Measurements from ENCODE around the gene RASSF1. TPM values are rescaled to one million over a fixed set of nuclear protein-coding genes. Genes with fewer than 3 reads are reported as not detected.

Gene RASSF1, protein sequence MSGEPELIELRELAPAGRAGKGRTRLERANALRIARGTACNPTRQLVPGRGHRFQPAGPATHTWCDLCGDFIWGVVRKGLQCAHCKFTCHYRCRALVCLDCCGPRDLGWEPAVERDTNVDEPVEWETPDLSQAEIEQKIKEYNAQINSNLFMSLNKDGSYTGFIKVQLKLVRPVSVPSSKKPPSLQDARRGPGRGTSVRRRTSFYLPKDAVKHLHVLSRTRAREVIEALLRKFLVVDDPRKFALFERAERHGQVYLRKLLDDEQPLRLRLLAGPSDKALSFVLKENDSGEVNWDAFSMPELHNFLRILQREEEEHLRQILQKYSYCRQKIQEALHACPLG
- total RNA-seq = 10 to 100 TPM in 1 of 2 donors, 1 to 10 TPM in 1; 9.4 to 17.2 TPM
- 15.8 TPM for polyA plus RNA-seq (2013, experiment 1 of 2)
- 15.9 TPM for polyA plus RNA-seq (2013, experiment 2 of 2)
- long read RNA-seq, experiment 1, partial matches to known transcripts = 0 of 2 reads
- long read RNA-seq, experiment 1, other reads (novel, unspliced or antisense) = 1 of 2 reads
- long read RNA-seq, experiment 2, transcript RASSF1-201 (5 exons, 1,757 nt) = major isoform, 17 of 20 reads
- long read RNA-seq, experiment 2, partial matches to known transcripts = 0 of 20 reads
- long read RNA-seq, experiment 2, other reads (novel, unspliced or antisense) = 3 of 20 reads
- long read RNA-seq, experiment 3, transcript RASSF1-201 (5 exons, 1,757 nt) = major isoform, 76 of 81 reads
- long read RNA-seq, experiment 3, partial matches to known transcripts = 2 of 81 reads
- long read RNA-seq, experiment 3, other reads (novel, unspliced or antisense) = 2 of 81 reads
- long read RNA-seq, experiment 4, transcript RASSF1-201 (5 exons, 1,757 nt) = major isoform, 10 of 12 reads
- long read RNA-seq, experiment 4, partial matches to known transcripts = 1 of 12 reads
- long read RNA-seq, experiment 4, other reads (novel, unspliced or antisense) = 1 of 12 reads

DNA sequence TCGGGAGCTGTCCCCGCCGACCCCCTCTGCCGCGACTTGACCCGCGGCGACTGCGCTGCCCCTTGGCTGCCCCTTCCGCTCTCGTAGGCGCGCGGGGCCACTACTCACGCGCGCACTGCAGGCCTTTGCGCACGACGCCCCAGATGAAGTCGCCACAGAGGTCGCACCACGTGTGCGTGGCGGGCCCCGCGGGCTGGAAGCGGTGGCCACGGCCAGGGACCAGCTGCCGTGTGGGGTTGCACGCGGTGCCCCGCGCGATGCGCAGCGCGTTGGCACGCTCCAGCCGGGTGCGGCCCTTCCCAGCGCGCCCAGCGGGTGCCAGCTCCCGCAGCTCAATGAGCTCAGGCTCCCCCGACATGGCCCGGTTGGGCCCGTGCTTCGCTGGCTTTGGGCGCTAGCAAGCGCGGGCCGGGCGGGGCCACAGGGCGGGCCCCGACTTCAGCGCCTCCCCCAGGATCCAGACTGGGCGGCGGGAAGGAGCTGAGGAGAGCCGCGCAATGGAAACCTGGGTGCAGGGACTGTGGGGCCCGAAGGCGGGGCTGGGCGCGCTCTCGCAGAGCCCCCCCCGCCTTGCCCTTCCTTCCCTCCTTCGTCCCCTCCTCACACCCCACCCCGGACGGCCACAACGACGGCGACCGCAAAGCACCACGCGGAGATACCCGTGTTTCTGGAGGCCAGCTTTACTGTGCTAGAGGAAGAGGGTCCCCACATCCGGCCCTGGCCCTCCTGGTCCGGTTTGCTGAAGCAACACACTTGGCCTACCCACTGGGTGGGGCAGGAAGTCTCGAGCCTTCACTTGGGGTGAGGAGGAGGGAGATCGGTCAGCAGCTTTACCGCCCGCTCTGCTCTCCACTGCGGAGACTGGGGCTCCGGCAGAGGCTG lies at the start of gene RASSF1:
RASSF1 (minus strand) TSS at position 389 of the 882 bp plus-strand sequence; CDS start at position 358, 31 bp downstream.
- Histone ChIP-seq H3K4me1 (ENCODE audit: control insufficient read depth, insufficient read depth, low read length) (peaks cover 10% of the 10 kb centered on the region), H3K9ac (ENCODE audit: extremely low read depth, low read length, poor library complexity, severe bottlenecking) (no peak within 1 kb of the TSS)
- H3K4me1 Mint-ChIP-seq = peaks cover 8% of the 10 kb centered on the region

DNA sequence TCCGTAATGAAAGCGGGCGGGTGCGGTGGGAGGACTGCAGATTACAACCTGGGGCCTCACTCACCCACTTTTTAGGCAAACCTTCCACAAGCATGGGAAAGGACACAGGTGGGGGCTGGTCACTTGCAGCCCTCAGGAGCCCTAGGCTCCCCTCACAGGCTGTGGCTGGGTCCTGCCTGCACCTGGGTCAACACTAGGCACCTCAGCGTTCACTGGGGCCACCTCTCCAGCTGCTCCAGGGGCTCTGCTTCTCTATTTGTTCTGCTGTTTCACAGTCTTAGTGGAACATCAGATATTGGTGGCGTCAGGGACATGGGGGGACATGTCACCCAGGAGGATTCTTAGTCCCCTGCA lies 48.8 kb upstream of the RASSF1 start:
- Histone ChIP-seq H3K27ac (ENCODE audit: low read depth, low read length) (no peak overlapping the region), H3K9me3 (ENCODE audit: control insufficient read depth, low read length) (no peaks in the 10 kb centered on the region), H3K27me3 (ENCODE audit: control insufficient read depth, insufficient read depth, low read length, poor library complexity, severe bottlenecking) (no peaks in the 10 kb centered on the region), H3K36me3 (ENCODE audit: control insufficient read depth, insufficient read depth, low read length) (no peaks in the 10 kb centered on the region), H3K4me1 (ENCODE audit: control insufficient read depth, insufficient read depth, low read length) (peaks cover 7% of the 10 kb centered on the region), H3K4me3 (ENCODE audit: low read length) (no peak overlapping the region), H3K9ac (ENCODE audit: extremely low read depth, low read length, poor library complexity, severe bottlenecking) (no peak overlapping the region)
- Mint-ChIP-seq H3K27ac (no peak overlapping the region), H3K27me3 (ENCODE audit: insufficient read depth) (no peaks in the 10 kb centered on the region), H3K4me3 (no peak overlapping the region), H3K36me3 (ENCODE audit: low read depth) (no peaks in the 10 kb centered on the region), H3K9me3 (no peaks in the 10 kb centered on the region), H3K4me1 (peaks cover 6% of the 10 kb centered on the region)
- no peak for DNase-seq
- 93% methylated on average over 2 to 6 of the region's 6 CpGs for whole genome bisulfite sequencing, 2 experiments (ENCODE audit: insufficient coverage in 1 of 2, insufficient read length in 1 of 2)
- TF ChIP-seq, protein P1, sequence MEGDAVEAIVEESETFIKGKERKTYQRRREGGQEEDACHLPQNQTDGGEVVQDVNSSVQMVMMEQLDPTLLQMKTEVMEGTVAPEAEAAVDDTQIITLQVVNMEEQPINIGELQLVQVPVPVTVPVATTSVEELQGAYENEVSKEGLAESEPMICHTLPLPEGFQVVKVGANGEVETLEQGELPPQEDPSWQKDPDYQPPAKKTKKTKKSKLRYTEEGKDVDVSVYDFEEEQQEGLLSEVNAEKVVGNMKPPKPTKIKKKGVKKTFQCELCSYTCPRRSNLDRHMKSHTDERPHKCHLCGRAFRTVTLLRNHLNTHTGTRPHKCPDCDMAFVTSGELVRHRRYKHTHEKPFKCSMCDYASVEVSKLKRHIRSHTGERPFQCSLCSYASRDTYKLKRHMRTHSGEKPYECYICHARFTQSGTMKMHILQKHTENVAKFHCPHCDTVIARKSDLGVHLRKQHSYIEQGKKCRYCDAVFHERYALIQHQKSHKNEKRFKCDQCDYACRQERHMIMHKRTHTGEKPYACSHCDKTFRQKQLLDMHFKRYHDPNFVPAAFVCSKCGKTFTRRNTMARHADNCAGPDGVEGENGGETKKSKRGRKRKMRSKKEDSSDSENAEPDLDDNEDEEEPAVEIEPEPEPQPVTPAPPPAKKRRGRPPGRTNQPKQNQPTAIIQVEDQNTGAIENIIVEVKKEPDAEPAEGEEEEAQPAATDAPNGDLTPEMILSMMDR (conservative IDR thresholded peaks at IDR 0.05) = no peak

More for the DNA sequence above, at the start of gene RASSF1:
- 15 to 23% methylated on average over 46 to 85 of the region's 85 CpGs for WGBS, 2 experiments (ENCODE audit: insufficient coverage in 1 of 2, insufficient read length in 1 of 2)
- peak within 1 kb of the TSS; percentile 39 for H3K4me3 Mint-ChIP-seq
- H3K27me3 ChIP-seq (ENCODE audit: control insufficient read depth, insufficient read depth, low read length, poor library complexity, severe bottlenecking) = peaks cover 69% of the 10 kb centered on the region
- H3K4me3 ChIP-seq (ENCODE audit: low read length) = no peak within 1 kb of the TSS
- peak; percentile 71 for DNase-seq
- no peaks in the 10 kb centered on the region for H3K9me3 ChIP-seq (ENCODE audit: control insufficient read depth, low read length)
- H3K27ac ChIP-seq (ENCODE audit: low read depth, low read length) = no peak within 1 kb of the TSS
- no peaks in the 10 kb centered on the region for H3K9me3 Mint-ChIP-seq
- TF ChIP-seq, protein P1 (conservative IDR thresholded peaks at IDR 0.05) = no peak
- no peak within 1 kb of the TSS for H3K27ac Mint-ChIP-seq
- peaks cover 72% of the 10 kb centered on the region for H3K27me3 Mint-ChIP-seq (ENCODE audit: insufficient read depth)
- no peaks in the 10 kb centered on the region for H3K36me3 ChIP-seq (ENCODE audit: control insufficient read depth, insufficient read depth, low read length)
- H3K36me3 Mint-ChIP-seq (ENCODE audit: low read depth) = no peaks in the 10 kb centered on the region

All from endodermal cell (in vitro differentiated cells).